ENCODE data around the gene EVI5L.
"Not testable (repeated sequence)": the region's sequence is repeated elsewhere in the genome, so short reads cannot be mapped to it uniquely, and the experiment has no call there.

DNA sequence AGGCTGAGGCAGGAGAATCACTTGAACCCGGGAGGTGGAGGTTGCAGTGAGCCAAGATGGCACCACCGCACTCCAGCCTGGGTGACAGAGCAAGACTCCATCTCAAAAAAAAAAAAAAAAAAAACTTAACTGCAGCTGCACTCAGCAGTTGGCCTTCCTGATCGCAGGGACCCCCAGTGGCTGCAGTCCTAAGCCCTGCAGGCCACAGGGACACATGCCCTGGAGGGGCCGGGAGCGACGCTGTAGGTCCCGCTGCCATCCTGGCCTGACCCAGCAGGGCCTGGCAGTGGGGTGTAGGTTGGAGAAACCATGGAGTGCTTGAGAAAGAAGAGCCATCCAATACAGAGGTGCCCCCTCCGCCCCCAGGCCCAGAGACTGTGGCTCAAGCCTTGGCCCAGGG lies 29.1 kb downstream of the EVI5L start:
- TF ChIP-seq CREB1 (IDR thresholded peaks at IDR 0.05); CREB1 (CRISPR knock-in tag; IDR thresholded peaks at IDR 0.05); KMT2A (CRISPR knock-in tag; IDR thresholded peaks at IDR 0.05); CCAR2 (optimal IDR thresholded peaks at IDR 0.05; ENCODE audit: low read depth, low read length); CTCF (CRISPR knock-in tag; IDR thresholded peaks at IDR 0.05); POLR2AphosphoS5 (IDR thresholded peaks at IDR 0.05; ENCODE audit: low read depth, low read length); ZBTB1 (CRISPR knock-in tag; IDR thresholded peaks at IDR 0.05; ENCODE audit: borderline replicate concordance): not testable (repeated sequence)
